HG02981 (cell line): ENCODE measurements around the gene TMEM234.

Experiments
- ATAC-seq: cut with Tn5 transposase; IDR thresholded peaks from one replicate; pipeline ENCODE4 v1.9.1; 2021; ENCODE audit warnings: mild to moderate bottlenecking, moderate library complexity; ENCODE audit not compliant: unreplicated experiment

TMEM234 gene

GRCh38 chr1:32201011-32201855 lies 20.9 kb downstream of the TMEM234 start:
- no peak for ATAC-seq

GRCh38 chr1:32200226-32201010 lies 21.7 kb downstream of the TMEM234 start, which contains the start of gene CCDC28B:
CCDC28B (plus strand) TSS chr1:32200595; CDS start chr1:32201936, 1,341 bp downstream.
- ATAC-seq = no peak

- no peak for ATAC-seq
These were observed 22.5 kb downstream of the TMEM234 start for GRCh38 chr1:32199717-32200072.

GRCh38 chr1:32199043-32199716 lies 23.0 kb downstream of the TMEM234 start:
- no peak for ATAC-seq

- no peak for ATAC-seq
These were observed 23.7 kb downstream of the TMEM234 start for GRCh38 chr1:32198237-32199042.

GRCh38 chr1:32197837-32198236 lies 24.3 kb downstream of the TMEM234 start:
- no peak for ATAC-seq

GRCh38 chr1:32197074-32197473 lies 25.1 kb downstream of the TMEM234 start:
- no peak for ATAC-seq

- ATAC-seq = no peak
These were observed 26.0 kb downstream of the TMEM234 start for GRCh38 chr1:32195972-32196823.

GRCh38 chr1:32195531-32195930 lies 26.6 kb downstream of the TMEM234 start:
- ATAC-seq = no peak

GRCh38 chr1:32194984-32195383 lies 27.2 kb downstream of the TMEM234 start:
- no peak for ATAC-seq

- no peak for ATAC-seq
These were observed 29.8 kb downstream of the TMEM234 start for GRCh38 chr1:32192220-32192948.

- no peak for ATAC-seq
These were observed 34.3 kb downstream of the TMEM234 start for GRCh38 chr1:32187850-32188249.

- ATAC-seq = no peak
These were observed 35.7 kb downstream of the TMEM234 start for GRCh38 chr1:32186491-32186890.

- no peak for ATAC-seq
These were observed 36.1 kb downstream of the TMEM234 start for GRCh38 chr1:32186077-32186476.

GRCh38 chr1:32184650-32185049 lies 37.5 kb downstream of the TMEM234 start:
- no peak for ATAC-seq

- no peak for ATAC-seq
These were observed 40.1 kb downstream of the TMEM234 start for GRCh38 chr1:32182060-32182459.

- ATAC-seq = no peak
These were observed 40.6 kb downstream of the TMEM234 start for GRCh38 chr1:32181563-32181962.

- no peak for ATAC-seq
These were observed 41.1 kb downstream of the TMEM234 start for GRCh38 chr1:32181065-32181464.
